GM23338 (cell line): ENCODE data around the gene RAD23B. TPM values are rescaled to one million over a fixed set of nuclear protein-coding genes. Genes with fewer than 3 reads are reported as not detected.
A peak's percentile ranks its signal among the peaks of the same experiment; 100 is the strongest.

Experiments used
- ATAC-seq: fragments of 200-7000 bp; cut with Tn5 transposase; 3 replicates; pipeline ENCODE4 v1.9.1; 2020
- DNase-seq: peaks from one replicate; pipeline ENCODE4 v3.0.0-alpha.2; 2015; ENCODE audit warnings: low spot score
- H2AFZ ChIP-seq: fragments of 200-600 bp; sonication (generic); 2 replicates; pipeline ENCODE4 v1.8.0; 2016; ENCODE audit warnings: antibody characterized with exemption, mild to moderate bottlenecking, moderate library complexity
- H3F3A ChIP-seq: fragments of 200-600 bp; sonication (generic); replicated peaks from 2 replicates; pipeline ENCODE4 v1.8.0; 2017; ENCODE audit warnings: antibody characterized with exemption, mixed run types, low read depth
- H3K27ac ChIP-seq: fragments of 200-600 bp; sonication (generic); 2 replicates; pipeline ENCODE4 v1.6.1; 2016; ENCODE audit warnings: low read depth
- H3K27me3 ChIP-seq: fragments of 200-600 bp; sonication (generic); 2 replicates; pipeline ENCODE4 v1.8.0; 2016; ENCODE audit warnings: mild to moderate bottlenecking, mixed run types, moderate library complexity; ENCODE audit not compliant: insufficient read depth
- H3K36me3 ChIP-seq: fragments of 200-600 bp; sonication (generic); 2 replicates; pipeline ENCODE4 v1.8.0; 2016; ENCODE audit warnings: mild to moderate bottlenecking; ENCODE audit not compliant: insufficient read depth
- H3K4me1 ChIP-seq: fragments of 200-600 bp; sonication (generic); 2 replicates; pipeline ENCODE4 v1.8.0; 2016; ENCODE audit warnings: mild to moderate bottlenecking, moderate library complexity; ENCODE audit not compliant: insufficient read depth
- H3K4me2 ChIP-seq: fragments of 200-600 bp; sonication (generic); 2 replicates; pipeline ENCODE4 v1.7.1; 2017; ENCODE audit warnings: mixed run types
- H3K4me3 ChIP-seq: fragments of 200-600 bp; sonication (generic); 2 replicates; pipeline ENCODE4 v1.6.1; 2016; ENCODE audit warnings: mixed run types
- H3K79me2 ChIP-seq: fragments of 200-600 bp; sonication (generic); replicated peaks from 2 replicates; pipeline ENCODE4 v1.8.0; 2017; ENCODE audit warnings: mild to moderate bottlenecking; ENCODE audit not compliant: insufficient read depth
- H3K9me2 ChIP-seq: fragments of 200-600 bp; sonication (generic); 2 replicates; pipeline ENCODE4 v1.8.0; 2017; ENCODE audit not compliant: insufficient read depth
- H4K20me1 ChIP-seq: fragments of 200-600 bp; sonication (generic); replicated peaks from 2 replicates; pipeline ENCODE4 v1.8.0; 2017; ENCODE audit warnings: mild to moderate bottlenecking; ENCODE audit not compliant: insufficient read depth
- H3K27ac Mint-ChIP-seq: 2 replicates; pipeline ENCODE4 v1.8.0; 2020; ENCODE audit warnings: inconsistent platforms, mild to moderate bottlenecking, moderate library complexity, mixed read lengths
- H3K27me3 Mint-ChIP-seq: 3 replicates; pipeline ENCODE4 v1.8.0; 2022; ENCODE audit warnings: low read depth, mild to moderate bottlenecking, moderate library complexity, mixed read lengths, inconsistent platforms; ENCODE audit not compliant: insufficient read depth, poor library complexity
- H3K36me3 Mint-ChIP-seq: 3 replicates; pipeline ENCODE4 v1.8.0; 2021; ENCODE audit warnings: low read depth, mild to moderate bottlenecking, inconsistent platforms, moderate library complexity, mixed read lengths
- H3K4me1 Mint-ChIP-seq: 3 replicates; pipeline ENCODE4 v1.8.0; 2020; ENCODE audit warnings: mild to moderate bottlenecking, inconsistent platforms, mixed read lengths
- H3K4me3 Mint-ChIP-seq: 3 replicates; pipeline ENCODE4 v1.8.0; 2021; ENCODE audit warnings: moderate library complexity, mild to moderate bottlenecking, inconsistent platforms, mixed read lengths
- H3K9me3 Mint-ChIP-seq: 3 replicates; pipeline ENCODE4 v1.8.0; 2020; ENCODE audit warnings: moderate library complexity, mild to moderate bottlenecking, inconsistent platforms, mixed read lengths
- CREB1 ChIP-seq: fragments of 250-450 bp; sonication (Bioruptor Pico); IDR thresholded peaks from 2 replicates; pipeline ENCODE4 v1.5.0; 2020; ENCODE audit warnings: low read depth, mild to moderate bottlenecking, moderate library complexity
- CTCF ChIP-seq, 2 experiments: fragments of 200-600 bp in 1 of 2; sonication (generic) in 1 of 2; conservative IDR thresholded peaks; 2 replicates each; pipeline versions ENCODE4 v1.5.1 to v1.6.1; 2016 to 2017; ENCODE audit warnings: antibody characterized with exemption in 2 of 2, low read depth in 2 of 2, mild to moderate bottlenecking in 2 of 2, moderate library complexity in 1 of 2
- ETS1 ChIP-seq: IDR thresholded peaks from 2 replicates; pipeline ENCODE4 v1.6.1; 2016; ENCODE audit warnings: antibody characterized with exemption
- EZH2 ChIP-seq: fragments of 200-600 bp; sonication (generic); IDR thresholded peaks from one replicate; pipeline ENCODE4 v1.8.0; 2017; ENCODE audit warnings: antibody characterized with exemption, mild to moderate bottlenecking, low read depth; ENCODE audit not compliant: unreplicated experiment
- EZH2phosphoT487 ChIP-seq: fragments of 200-600 bp; sonication (generic); IDR thresholded peaks from one replicate; pipeline ENCODE4 v1.8.1; 2018; ENCODE audit warnings: antibody characterized with exemption; ENCODE audit not compliant: unreplicated experiment
- JUNB ChIP-seq: IDR thresholded peaks from one replicate; pipeline ENCODE4 v1.6.1; 2016; ENCODE audit warnings: antibody characterized with exemption; ENCODE audit not compliant: unreplicated experiment
- NANOG ChIP-seq: IDR thresholded peaks from 2 replicates; pipeline ENCODE4 v1.6.1; 2016; ENCODE audit warnings: antibody characterized with exemption, borderline replicate concordance
- POLR2AphosphoS5 ChIP-seq: IDR thresholded peaks from 2 replicates; pipeline ENCODE4 v1.6.1; 2016; ENCODE audit warnings: antibody characterized with exemption, low read depth
- REST ChIP-seq: IDR thresholded peaks from one replicate; pipeline ENCODE4 v1.6.1; 2018; ENCODE audit warnings: antibody characterized with exemption; ENCODE audit not compliant: unreplicated experiment
- STAT1 ChIP-seq: IDR thresholded peaks from one replicate; pipeline ENCODE4 v1.6.1; 2016; ENCODE audit warnings: antibody characterized with exemption; ENCODE audit not compliant: unreplicated experiment
- ZNF114 ChIP-seq: fragments of 250-450 bp; sonication (Bioruptor Pico); IDR thresholded peaks from 2 replicates; pipeline ENCODE4 v1.5.0; 2020; ENCODE audit warnings: mild to moderate bottlenecking, moderate library complexity
- ZNF331 ChIP-seq: fragments of 250-450 bp; sonication (Bioruptor Pico); IDR thresholded peaks from 2 replicates; pipeline ENCODE4 v1.5.0; 2020; ENCODE audit warnings: low read depth, mild to moderate bottlenecking, moderate library complexity
- ZNF462 ChIP-seq: fragments of 250-450 bp; sonication (Bioruptor Pico); IDR thresholded peaks from 2 replicates; pipeline ENCODE4 v1.5.0; 2020; ENCODE audit warnings: mild to moderate bottlenecking, moderate library complexity
- long read RNA-seq: library from polyadenylated mRNA; unstranded; transcript quantifications from one replicate; pipeline ENCODE4 v2.0.0, GENCODE V29; 2020; ENCODE audit not compliant: unreplicated experiment
- polyA plus RNA-seq: library from polyadenylated mRNA; unstranded; fragments of >200 nt; fragmentation: Nextera tagmentation; extraction: Ambion mirVana; gene quantifications from 2 replicates; pipeline ENCODE4 v1.2.1, GENCODE V29; 2016
- total RNA-seq: library from RNA; depleted of rRNA; stranded (reverse); fragments of >200 nt; shearing (Covaris generic); gene quantifications from 2 replicates; pipeline ENCODE4 v1.2.3, GENCODE V29; 2014; rRNA removed

RAD23B gene
- total RNA-seq (117 and 137 TPM in 2 replicates), polyA plus RNA-seq (31.1 and 33.1 TPM in 2 replicates)
- long read RNA-seq, full-length matches to known transcripts, result 1 of 9 reads
- long read RNA-seq, partial matches to known transcripts, result 8 of 9 reads
- long read RNA-seq, other reads (novel, unspliced or antisense), result 0 of 9 reads

GRCh38 chr9:107282759-107283622 is at the start of gene RAD23B:
TSS of gene RAD23B (plus strand) at chr9:107283279. CDS start at chr9:107283630, 351 bp downstream.
- H3K36me3 Mint-ChIP-seq, result peaks cover 15% of the 10 kb centered on the region
- ATAC-seq, result peak; percentile 90
- peak within 1 kb of the TSS; percentile 95 for H3K27ac Mint-ChIP-seq
- Histone ChIP-seq H3K4me1 (peaks cover 31% of the 10 kb centered on the region), H3K4me2 (peak within 1 kb of the TSS; percentile 85), H3K79me2 (peaks cover 50% of the 10 kb centered on the region), H3K9me2 (no peaks in the 10 kb centered on the region), H3K36me3 (no peaks in the 10 kb centered on the region), H4K20me1 (peaks cover 24% of the 10 kb centered on the region), H3K27me3 (no peaks in the 10 kb centered on the region), H3K27ac (peak within 1 kb of the TSS; percentile 98), H3K4me3 (peak within 1 kb of the TSS; percentile 60), H2AFZ (peak within 1 kb of the TSS; percentile 64), H3F3A (no peaks in the 10 kb centered on the region)
- TF ChIP-seq REST (no peak), CREB1 (peak; percentile 11; the same call in 1 of the 2 replicates), JUNB (no peak), EZH2 (no peak), POLR2AphosphoS5 (peak; percentile 93), STAT1 (no peak), NANOG (no peak), ZNF331 (no peak), ZNF462 (no peak), EZH2phosphoT487 (no peak), ZNF114 (CRISPR knock-in tag) (no peak), ETS1 (no peak; the same call in 1 of the 2 replicates), CTCF (conservative IDR thresholded peaks at IDR 0.05; ENCODE audit: low read depth in 2 of 2) (no peak)
- peaks cover 31% of the 10 kb centered on the region for H3K4me1 Mint-ChIP-seq
- no peaks in the 10 kb centered on the region for H3K9me3 Mint-ChIP-seq
- peaks cover 5% of the 10 kb centered on the region for H3K27me3 Mint-ChIP-seq
- peak within 1 kb of the TSS; percentile 92 for H3K4me3 Mint-ChIP-seq
- peak; percentile 98 for DNase-seq
